H7 (cell line): ENCODE results near the gene IPPK. TPM values are rescaled to one million over a fixed set of nuclear protein-coding genes. Genes with fewer than 3 reads are reported as not detected.
A peak's percentile ranks its signal among the peaks of the same experiment; 100 is the strongest.
"Not testable (repeated sequence)": the region's sequence is repeated elsewhere in the genome, so short reads cannot be mapped to it uniquely, and the experiment has no call there.

Experiments
- DNase-seq: peaks from one replicate; pipeline ENCODE4 v3.0.0; 2012
- H3K27me3 ChIP-seq: 2 replicates; pipeline ENCODE4 v1.6.0; 2011; ENCODE audit warnings: mild to moderate bottlenecking, low read length; ENCODE audit not compliant: control insufficient read depth, insufficient read depth
- H3K36me3 ChIP-seq: replicated peaks from 2 replicates; pipeline ENCODE4 v1.5.1; 2011; ENCODE audit warnings: low read length; ENCODE audit not compliant: control insufficient read depth, insufficient read depth
- H3K4me3 ChIP-seq: 2 replicates; pipeline ENCODE4 v1.5.1; 2011; ENCODE audit warnings: low read depth, mild to moderate bottlenecking, control low read depth, low read length, moderate library complexity; ENCODE audit not compliant: insufficient read depth
- total RNA-seq: library from RNA; depleted of rRNA; stranded (reverse); fragments of >200 nt; shearing (Covaris generic); gene quantifications from 2 replicates; pipeline ENCODE4 v1.2.3, GENCODE V29; 2014

The IPPK gene
- total RNA-seq, 1 experiment from 2014 or later = 10.6 TPM

- H3K4me3 ChIP-seq = no peak overlapping the region
- DNase-seq = no peak
- peaks cover 3% of the 10 kb centered on the region for H3K36me3 ChIP-seq
- no peaks in the 10 kb centered on the region for H3K27me3 ChIP-seq
Observed at GRCh38 chr9:92627651-92628050, 42.3 kb downstream of the IPPK start.

GRCh38 chr9:92626484-92626883 lies 43.4 kb downstream of the IPPK start:
- no peak for DNase-seq
- H3K36me3 ChIP-seq = no peaks in the 10 kb centered on the region
- H3K27me3 ChIP-seq = no peaks in the 10 kb centered on the region
- no peak overlapping the region for H3K4me3 ChIP-seq

- not testable (repeated sequence) for DNase-seq, H3K36me3 ChIP-seq, H3K4me3 ChIP-seq, H3K27me3 ChIP-seq
Observed at GRCh38 chr9:92623936-92624335, 46.0 kb downstream of the IPPK start.

GRCh38 chr9:92620845-92621244 lies 49.1 kb downstream of the IPPK start:
- H3K36me3 ChIP-seq = peaks cover 2% of the 10 kb centered on the region
- no peak for DNase-seq
- no peak overlapping the region for H3K4me3 ChIP-seq
- H3K27me3 ChIP-seq = no peaks in the 10 kb centered on the region

- Histone ChIP-seq H3K4me3 (no peak overlapping the region), H3K36me3 (peaks cover 7% of the 10 kb centered on the region), H3K27me3 (no peaks in the 10 kb centered on the region)
- peak; percentile 17 for DNase-seq
Observed at GRCh38 chr9:92619601-92620300, 50.2 kb downstream of the IPPK start.

GRCh38 chr9:92618633-92619225 lies 51.2 kb downstream of the IPPK start:
- H3K4me3 ChIP-seq = no peak overlapping the region
- H3K36me3 ChIP-seq = peaks cover 7% of the 10 kb centered on the region
- DNase-seq = peak; percentile 10
- no peaks in the 10 kb centered on the region for H3K27me3 ChIP-seq

- no peak overlapping the region for H3K4me3 ChIP-seq
- H3K27me3 ChIP-seq = no peaks in the 10 kb centered on the region
- DNase-seq = no peak
Observed at GRCh38 chr9:92617951-92618510, 51.9 kb downstream of the IPPK start.

GRCh38 chr9:92617195-92617813 lies 52.6 kb downstream of the IPPK start:
- no peak for DNase-seq
- no peaks in the 10 kb centered on the region for H3K27me3 ChIP-seq
- no peak overlapping the region for H3K4me3 ChIP-seq
- peaks cover 9% of the 10 kb centered on the region for H3K36me3 ChIP-seq

More at GRCh38 chr9:92617951-92618510, 51.9 kb downstream of the IPPK start:
- peaks cover 9% of the 10 kb centered on the region for H3K36me3 ChIP-seq

- no peak for DNase-seq
- H3K4me3 ChIP-seq = no peak overlapping the region
Observed at GRCh38 chr9:92616655-92617111, 53.2 kb downstream of the IPPK start.

GRCh38 chr9:92616199-92616641 lies 53.7 kb downstream of the IPPK start:
- DNase-seq = no peak
- Histone ChIP-seq H3K27me3 (no peaks in the 10 kb centered on the region), H3K4me3 (no peak overlapping the region), H3K36me3 (peaks cover 9% of the 10 kb centered on the region)

More at GRCh38 chr9:92616655-92617111, 53.2 kb downstream of the IPPK start:
- Histone ChIP-seq H3K36me3 (peaks cover 9% of the 10 kb centered on the region), H3K27me3 (no peaks in the 10 kb centered on the region)

GRCh38 chr9:92615790-92616189 lies 54.1 kb downstream of the IPPK start:
- peaks cover 8% of the 10 kb centered on the region for H3K36me3 ChIP-seq
- H3K27me3 ChIP-seq = no peaks in the 10 kb centered on the region
- no peak for DNase-seq
- H3K4me3 ChIP-seq = no peak overlapping the region

- no peak overlapping the region for H3K4me3 ChIP-seq
Observed at GRCh38 chr9:92614763-92615461, 55.0 kb downstream of the IPPK start.

GRCh38 chr9:92614123-92614510 lies 55.8 kb downstream of the IPPK start:
- Histone ChIP-seq H3K4me3 (no peak overlapping the region), H3K36me3 (peaks cover 8% of the 10 kb centered on the region), H3K27me3 (no peaks in the 10 kb centered on the region)
- DNase-seq = no peak

More at GRCh38 chr9:92614763-92615461, 55.0 kb downstream of the IPPK start:
- no peak for DNase-seq
- Histone ChIP-seq H3K36me3 (peaks cover 8% of the 10 kb centered on the region), H3K27me3 (no peaks in the 10 kb centered on the region)
